Suprapubic skin (tissue), 4 donors: Measurements from ENCODE around the gene HOTAIR.

ENCODE experiments used
- CTCF ChIP-seq, 2 donors: fragments of 200-600 bp in 1 of 2; fragments of 450-650 bp in 1 of 2; sonication (generic) in 1 of 2; IDR thresholded peaks; one replicate each; pipeline ENCODE4 v1.5.1; 2016 to 2019; ENCODE audit warnings: antibody characterized with exemption in 2 of 2, mild to moderate bottlenecking in 1 of 2, moderate library complexity in 1 of 2
- EP300 ChIP-seq: sonication (generic); formaldehyde crosslinking; IDR thresholded peaks from one replicate; pipeline ENCODE4 v1.6.1; 2017; ENCODE audit warnings: antibody characterized with exemption
- POLR2AphosphoS5 ChIP-seq, 3 donors: sonication (generic); formaldehyde crosslinking; IDR thresholded peaks; one replicate each; pipeline ENCODE4 v1.6.1; 2017; ENCODE audit warnings: antibody characterized with exemption in 3 of 3

GRCh38 chr12:53940443-53941014, 34.2 kb downstream of the HOTAIR start:
- TF ChIP-seq CTCF (IDR thresholded peaks at IDR 0.05), result no peak
- TF ChIP-seq EP300, result no peak
- TF ChIP-seq POLR2AphosphoS5 (IDR thresholded peaks at IDR 0.05), result no peak
